Skeletal muscle tissue (tissue), 4 donors: ENCODE results near the gene IRAK4. TPM values are rescaled to one million over a fixed set of nuclear protein-coding genes. Genes with fewer than 3 reads are reported as not detected.

Experiments
- H3K27ac ChIP-seq: one replicate; pipeline ENCODE4 v1.7.0; 2013; ENCODE audit warnings: mild to moderate bottlenecking, low read depth, low read length, inconsistent platforms
- H3K27me3 ChIP-seq, 3 donors: one replicate each; pipeline ENCODE4 v1.7.0; 2013; ENCODE audit warnings: low read length in 3 of 3; ENCODE audit not compliant: control insufficient read depth in 3 of 3, insufficient read depth in 3 of 3
- H3K36me3 ChIP-seq, 3 donors: one replicate each; pipeline ENCODE4 v1.7.0; 2013; ENCODE audit warnings: low read length in 3 of 3; ENCODE audit not compliant: control insufficient read depth in 3 of 3, insufficient read depth in 3 of 3
- H3K4me1 ChIP-seq, 3 donors: one replicate each; pipeline ENCODE4 v1.7.0; 2013; ENCODE audit warnings: low read length in 3 of 3, mild to moderate bottlenecking in 3 of 3; ENCODE audit not compliant: control insufficient read depth in 3 of 3, insufficient read depth in 3 of 3
- H3K4me3 ChIP-seq, 3 donors: one replicate each; pipeline ENCODE4 v1.7.0; 2013; ENCODE audit warnings: low read length in 3 of 3
- H3K9ac ChIP-seq, 3 donors: one replicate each; pipeline ENCODE4 v1.7.0; 2013; ENCODE audit warnings: low read length in 3 of 3, mild to moderate bottlenecking in 3 of 3, moderate library complexity in 2 of 3, low read depth in 1 of 3
- H3K9me3 ChIP-seq, 3 donors: one replicate each; pipeline ENCODE4 v1.7.0; 2013; ENCODE audit warnings: low read length in 3 of 3; ENCODE audit not compliant: control insufficient read depth in 3 of 3
- total RNA-seq: library from RNA; depleted of rRNA; stranded (reverse); fragments of >200 nt; gene quantifications from one replicate; pipeline ENCODE4 v1.2.3, GENCODE V29; 2014
- donor health status: Osteomylitis.

IRAK4 gene
- 7.3 TPM for total RNA-seq

- peak within 1 kb of the TSS; percentile 88 to 93 (median 91) for H3K9ac ChIP-seq
- no peaks in the 10 kb centered on the region for H3K27me3 ChIP-seq
- no peaks in the 10 kb centered on the region for H3K9me3 ChIP-seq
- peak within 1 kb of the TSS; percentile 86 to 96 (median 90) for H3K4me3 ChIP-seq
- no peaks in the 10 kb centered on the region for H3K36me3 ChIP-seq
- H3K4me1 ChIP-seq = peaks cover 7 to 22% (median 15%) of the 10 kb centered on the region in 3 donors
- H3K27ac ChIP-seq = peak within 1 kb of the TSS; percentile 78
These were observed at the start of gene IRAK4, which contains the start of gene PUS7L for GRCh38 chr12:43758728-43759563. Gene IRAK4, plus strand, starts transcription at chr12:43758951. Its CDS starts 9,161 bp downstream, at chr12:43768112. Gene PUS7L, minus strand, starts transcription at chr12:43758790. Its CDS starts 3,545 bp downstream, at chr12:43755245.

GRCh38 chr12:43711348-43711747 lies 47.4 kb upstream of the IRAK4 start:
- Histone ChIP-seq H3K9ac (no peak overlapping the region), H3K27me3 (no peaks in the 10 kb centered on the region), H3K27ac (no peak overlapping the region), H3K4me1 (no peaks in the 10 kb centered on the region), H3K4me3 (no peak overlapping the region), H3K36me3 (no peaks in the 10 kb centered on the region), H3K9me3 (no peaks in the 10 kb centered on the region)

- H3K27ac ChIP-seq = no peak overlapping the region
- H3K9ac ChIP-seq = no peak overlapping the region
- H3K36me3 ChIP-seq = no peaks in the 10 kb centered on the region
- H3K4me3 ChIP-seq = no peak overlapping the region
- H3K9me3 ChIP-seq = no peaks in the 10 kb centered on the region
- no peaks in the 10 kb centered on the region for H3K4me1 ChIP-seq
- H3K27me3 ChIP-seq = no peaks in the 10 kb centered on the region
These were observed 36.1 kb upstream of the IRAK4 start for GRCh38 chr12:43722621-43723020.

GRCh38 chr12:43723134-43723533 lies 35.6 kb upstream of the IRAK4 start:
- no peak overlapping the region for H3K27ac ChIP-seq
- H3K4me1 ChIP-seq = no peaks in the 10 kb centered on the region
- H3K9me3 ChIP-seq = no peaks in the 10 kb centered on the region
- H3K36me3 ChIP-seq = no peaks in the 10 kb centered on the region
- no peak overlapping the region for H3K4me3 ChIP-seq
- no peak overlapping the region for H3K9ac ChIP-seq
- H3K27me3 ChIP-seq = no peaks in the 10 kb centered on the region

- H3K4me1 ChIP-seq = no peaks in the 10 kb centered on the region
- no peak overlapping the region for H3K9ac ChIP-seq
- H3K36me3 ChIP-seq = peaks cover 0 to 13% (median 5%) of the 10 kb centered on the region in 3 donors
- no peaks in the 10 kb centered on the region for H3K27me3 ChIP-seq
- no peak overlapping the region for H3K27ac ChIP-seq
- H3K4me3 ChIP-seq = no peak overlapping the region
- no peaks in the 10 kb centered on the region for H3K9me3 ChIP-seq
These were observed 30.6 kb upstream of the IRAK4 start for GRCh38 chr12:43728117-43728516.

GRCh38 chr12:43728698-43729097 lies 30.1 kb upstream of the IRAK4 start:
- H3K9me3 ChIP-seq = no peaks in the 10 kb centered on the region
- no peaks in the 10 kb centered on the region for H3K27me3 ChIP-seq
- H3K4me1 ChIP-seq = no peaks in the 10 kb centered on the region
- peaks cover 0 to 13% (median 5%) of the 10 kb centered on the region in 3 donors for H3K36me3 ChIP-seq
- H3K27ac ChIP-seq = no peak overlapping the region
- H3K4me3 ChIP-seq = no peak overlapping the region
- no peak overlapping the region for H3K9ac ChIP-seq

- no peak overlapping the region for H3K27ac ChIP-seq
- H3K4me1 ChIP-seq = no peaks in the 10 kb centered on the region
- H3K9me3 ChIP-seq = no peaks in the 10 kb centered on the region
- peaks cover 0 to 16% (median 11%) of the 10 kb centered on the region in 3 donors for H3K36me3 ChIP-seq
- H3K27me3 ChIP-seq = no peaks in the 10 kb centered on the region
- no peak overlapping the region for H3K9ac ChIP-seq
- H3K4me3 ChIP-seq = no peak overlapping the region
These were observed 28.5 kb upstream of the IRAK4 start for GRCh38 chr12:43730283-43730682.

GRCh38 chr12:43733687-43734086 lies 25.1 kb upstream of the IRAK4 start:
- Histone ChIP-seq H3K4me1 (no peaks in the 10 kb centered on the region), H3K4me3 (no peak overlapping the region), H3K36me3 (peaks cover 0 to 22% (median 16%) of the 10 kb centered on the region in 3 donors), H3K27ac (no peak overlapping the region), H3K27me3 (no peaks in the 10 kb centered on the region), H3K9me3 (no peaks in the 10 kb centered on the region), H3K9ac (no peak overlapping the region)

- H3K9me3 ChIP-seq = no peaks in the 10 kb centered on the region
- no peak overlapping the region for H3K27ac ChIP-seq
- H3K36me3 ChIP-seq = peaks cover 0 to 11% (median 9%) of the 10 kb centered on the region in 3 donors
These were observed 21.8 kb upstream of the IRAK4 start for GRCh38 chr12:43736927-43737440.

GRCh38 chr12:43737646-43738045 lies 21.1 kb upstream of the IRAK4 start:
- Histone ChIP-seq H3K9ac (no peak overlapping the region), H3K36me3 (peaks cover 0 to 11% (median 9%) of the 10 kb centered on the region in 3 donors), H3K27ac (no peak overlapping the region), H3K4me1 (peaks cover 0 to 4% (median 0%) of the 10 kb centered on the region in 3 donors), H3K9me3 (no peaks in the 10 kb centered on the region), H3K4me3 (no peak overlapping the region), H3K27me3 (no peaks in the 10 kb centered on the region)

More at GRCh38 chr12:43736927-43737440, 21.8 kb upstream of the IRAK4 start:
- Histone ChIP-seq H3K4me1 (peaks cover 0 to 1% (median 0%) of the 10 kb centered on the region in 3 donors), H3K4me3 (no peak overlapping the region), H3K9ac (no peak overlapping the region), H3K27me3 (no peaks in the 10 kb centered on the region)
